NCI-H1930 (cell line): ENCODE results near the gene BCKDHB.

Source experiments
- DNase-seq, 2 experiments: peaks; one replicate each; lab custom pipeline; 2025; lab: John Stamatoyannopoulos, UW

Gene BCKDHB

GRCh38 chr6:80151635-80152034 is 45.2 kb downstream of the BCKDHB start:
- DNase-seq = no peak

DNA sequence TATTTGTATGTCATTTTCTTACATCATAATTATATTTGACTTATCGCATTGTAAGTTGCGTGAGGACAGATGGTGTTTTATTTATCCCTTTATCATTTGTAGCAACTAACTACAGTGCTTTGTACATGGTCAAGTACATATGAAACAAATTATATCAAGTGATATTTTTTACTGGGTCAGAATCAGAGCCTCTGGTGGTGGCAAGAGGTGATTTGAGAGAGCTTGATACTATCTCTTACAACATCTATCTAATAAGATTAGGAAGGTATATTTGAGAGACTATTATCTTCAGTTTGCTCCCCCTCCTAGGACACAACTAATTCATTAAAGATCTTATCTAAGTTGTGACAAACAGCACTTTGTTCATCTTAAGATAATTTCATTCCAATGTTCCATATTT is 47.7 kb downstream of the BCKDHB start:
- no peak for DNase-seq

DNA sequence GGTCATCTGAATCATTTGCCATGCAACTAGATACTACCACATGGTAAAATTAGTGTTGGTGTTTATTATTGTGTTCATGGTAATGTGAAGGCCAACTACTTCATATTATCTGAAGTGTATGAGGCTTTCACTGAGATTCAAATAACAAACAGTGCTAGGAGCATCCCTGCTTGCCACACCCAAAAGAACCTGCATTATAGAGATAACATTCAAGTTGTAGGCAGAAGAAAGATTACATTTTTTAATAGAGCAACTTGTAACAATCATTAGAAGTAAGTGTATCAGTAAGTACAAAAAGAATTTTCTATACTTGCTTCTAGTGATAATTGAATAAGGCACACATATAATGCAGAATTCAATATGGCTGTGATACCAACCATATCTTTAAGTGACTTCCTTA is 49.8 kb downstream of the BCKDHB start:
- no peak for DNase-seq

DNA sequence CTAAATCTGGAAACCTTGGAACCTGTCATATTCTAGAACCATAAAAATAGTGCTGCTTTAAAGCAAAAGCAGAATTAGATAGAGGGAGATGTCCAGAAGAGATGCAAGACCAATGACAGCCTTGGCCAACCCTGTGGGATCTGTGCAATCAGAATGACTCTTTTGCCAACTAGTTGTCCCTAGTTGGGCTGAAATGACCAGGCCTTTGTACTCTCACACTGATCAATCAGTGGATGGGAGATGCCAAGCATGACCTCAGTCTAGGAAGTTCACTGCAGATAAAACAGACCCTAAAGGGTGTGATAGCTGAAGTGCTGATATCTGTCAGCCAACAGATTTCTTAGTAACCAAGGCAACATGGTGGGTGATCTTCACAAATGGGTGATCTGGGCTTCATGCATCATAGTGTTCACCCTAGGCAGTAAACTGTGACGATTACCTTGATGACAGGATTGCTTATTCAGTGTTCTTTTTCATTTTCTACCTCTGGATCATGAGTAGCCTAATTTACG is 52.1 kb downstream of the BCKDHB start:
- no peak for DNase-seq

DNA sequence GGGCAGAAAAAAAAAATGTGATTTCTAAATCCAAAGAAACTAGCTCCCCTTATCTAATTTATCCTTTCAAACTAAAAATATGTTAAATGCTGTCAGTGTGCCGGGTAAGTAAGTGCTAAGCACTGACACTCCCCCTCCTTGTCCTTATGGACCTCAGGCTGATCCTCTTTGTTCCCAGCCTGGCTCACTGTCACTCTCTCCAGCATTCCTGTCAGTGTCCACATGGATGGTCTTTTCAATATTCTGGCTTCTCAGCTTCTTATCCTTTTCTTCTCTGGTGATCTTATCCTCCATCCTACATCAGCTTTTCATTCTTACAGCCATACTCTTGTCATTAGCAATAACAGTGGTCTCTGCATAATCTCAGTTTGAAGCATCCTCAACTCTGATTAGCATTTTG is 55.0 kb downstream of the BCKDHB start:
- no peak for DNase-seq

DNA sequence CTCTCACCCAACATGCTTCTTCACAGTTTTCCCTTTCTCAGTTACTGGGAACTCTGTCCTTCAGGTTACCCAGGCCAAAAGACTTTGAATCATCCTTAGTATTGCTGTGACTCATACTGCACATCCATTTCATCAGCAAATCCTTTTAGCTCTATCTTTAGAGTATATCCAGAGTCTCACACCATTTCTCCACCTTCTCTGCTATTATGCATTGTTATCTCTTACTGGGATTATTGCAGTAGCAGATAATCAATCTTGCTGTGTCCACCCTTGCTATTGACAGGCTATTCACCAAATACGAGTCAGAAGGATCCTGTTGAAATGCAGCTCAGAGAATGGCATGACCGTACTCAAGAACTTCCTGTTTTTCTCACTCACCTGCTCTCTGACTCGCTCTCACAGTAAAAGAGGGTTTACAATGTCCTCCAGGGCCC is 57.3 kb downstream of the BCKDHB start:
- no peak for DNase-seq

DNA sequence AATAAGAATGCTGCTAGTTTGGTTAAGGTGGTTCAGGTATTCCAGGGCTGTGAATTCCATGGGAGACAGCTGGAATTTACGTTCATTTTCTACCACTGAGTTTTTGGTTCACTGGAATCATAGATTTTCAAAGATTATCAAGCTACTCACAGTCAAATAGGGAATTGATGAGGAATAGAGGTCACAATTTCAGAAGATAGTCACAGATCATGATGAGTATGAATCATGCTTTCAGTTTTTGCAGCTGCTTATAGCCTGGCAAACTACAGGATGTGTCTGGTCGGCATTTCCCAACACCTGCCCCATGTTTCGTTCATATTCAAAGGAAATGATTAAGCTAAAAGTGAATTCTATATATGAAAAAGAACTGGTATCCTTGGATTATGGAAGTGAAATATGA is 58.7 kb downstream of the BCKDHB start:
- DNase-seq = no peak

DNA sequence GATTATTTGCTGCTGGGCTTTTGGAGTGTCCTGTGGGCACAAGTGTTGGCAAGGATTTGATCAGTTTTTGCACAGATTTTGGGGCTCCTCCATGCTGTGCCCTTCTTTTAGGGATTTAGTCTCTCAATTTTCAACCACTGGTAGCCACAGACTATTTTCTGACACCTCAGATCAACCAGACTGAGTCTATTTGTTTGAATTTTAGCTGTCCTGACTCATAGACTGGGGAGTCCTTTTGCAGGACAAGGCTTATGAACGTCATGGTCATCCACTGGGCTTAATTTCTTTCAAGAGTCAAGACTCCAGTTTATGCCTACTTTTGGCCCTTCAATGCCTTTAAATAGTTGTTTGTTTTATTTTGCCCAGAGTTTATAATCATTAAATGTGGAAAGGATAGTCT is 59.3 kb downstream of the BCKDHB start:
- no peak for DNase-seq

DNA sequence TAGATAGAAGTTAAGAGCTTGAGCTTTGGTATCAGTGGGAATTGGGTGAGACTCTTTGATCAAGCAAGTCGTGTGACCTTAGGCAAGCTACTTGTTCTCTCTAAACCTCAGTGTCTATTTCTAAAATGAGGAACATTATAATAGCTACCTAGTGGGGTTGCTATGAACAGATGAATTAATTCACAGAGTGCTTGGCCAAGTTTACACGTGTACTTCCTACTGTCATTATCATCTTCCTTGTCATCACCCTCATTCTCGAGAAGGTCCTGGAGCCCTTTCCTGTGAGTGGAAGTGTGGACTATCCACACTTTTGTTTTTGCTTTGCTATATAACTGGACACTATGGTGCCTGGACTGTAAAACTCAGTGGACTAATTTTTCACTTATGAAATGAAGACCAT is 64.0 kb downstream of the BCKDHB start:
- no peak for DNase-seq

- DNase-seq = no peak
Observed at GRCh38 chr6:80173411-80173810, 66.9 kb downstream of the BCKDHB start.

GRCh38 chr6:80174900-80175572 is 68.6 kb downstream of the BCKDHB start:
- no peak for DNase-seq

DNA sequence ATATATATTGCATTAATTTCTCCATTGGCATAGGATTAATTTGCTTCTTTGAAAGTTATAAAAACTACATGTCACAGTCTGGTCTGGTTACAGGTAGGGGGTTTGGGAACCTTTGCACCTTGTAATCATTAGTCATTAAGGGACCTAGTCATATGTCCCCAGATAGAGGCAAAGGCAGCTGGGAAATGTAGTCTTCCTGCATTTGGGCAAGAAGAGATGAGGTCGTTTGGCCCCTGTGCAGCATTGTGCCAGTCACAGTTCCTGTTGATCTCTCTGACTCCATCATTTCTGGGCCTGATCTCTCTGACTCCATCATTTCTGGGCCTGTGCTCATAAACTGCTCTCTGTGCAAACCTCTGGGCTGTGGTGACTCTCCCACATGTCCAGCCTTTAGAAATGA is 73.2 kb downstream of the BCKDHB start:
- DNase-seq = no peak

GRCh38 chr6:80181352-80182081 is 75.0 kb downstream of the BCKDHB start:
- DNase-seq = no peak

- DNase-seq = no peak
Observed at GRCh38 chr6:80182308-80182707, 75.8 kb downstream of the BCKDHB start.

DNA sequence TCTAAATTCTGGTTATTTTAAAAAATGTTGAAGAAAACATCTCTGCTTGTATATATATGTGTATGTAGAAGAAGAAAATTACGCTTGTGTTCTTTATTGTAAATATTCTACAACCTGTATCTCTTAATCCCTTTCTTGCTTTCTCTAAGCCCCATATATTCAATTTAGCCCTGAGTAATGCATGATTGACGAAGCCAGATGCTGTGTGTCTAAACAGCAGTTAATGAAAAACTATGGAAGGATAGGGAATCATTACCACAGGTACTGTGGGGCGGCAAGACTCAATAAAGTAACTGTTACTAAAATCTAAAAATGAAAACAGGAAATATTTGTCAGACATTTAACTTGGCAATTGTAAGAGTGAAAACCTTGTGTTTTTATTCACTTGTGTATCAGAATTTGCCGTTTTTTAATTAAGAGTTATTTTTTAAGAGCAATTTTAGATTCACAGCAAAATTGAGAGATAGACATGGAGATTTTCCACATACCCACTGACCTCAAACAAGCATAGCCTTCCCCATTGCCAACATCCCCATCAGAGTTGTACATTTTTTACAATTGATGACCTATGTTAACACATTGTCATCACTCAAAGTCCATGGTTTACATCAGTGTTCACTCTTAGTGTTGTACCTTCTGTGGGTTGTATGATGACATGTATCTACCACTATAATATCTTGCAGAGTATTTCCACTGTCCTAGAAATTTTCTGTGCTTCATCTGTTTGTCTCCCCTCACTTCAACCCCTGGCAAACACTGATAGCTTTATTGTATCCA is 76.7 kb downstream of the BCKDHB start:
- no peak for DNase-seq

- no peak for DNase-seq
Observed at GRCh38 chr6:80185492-80185891, 79.0 kb downstream of the BCKDHB start.

- DNase-seq = no peak
Observed at GRCh38 chr6:80186082-80186481, 79.6 kb downstream of the BCKDHB start.

GRCh38 chr6:80196906-80197305 is 90.4 kb downstream of the BCKDHB start:
- DNase-seq = no peak

DNA sequence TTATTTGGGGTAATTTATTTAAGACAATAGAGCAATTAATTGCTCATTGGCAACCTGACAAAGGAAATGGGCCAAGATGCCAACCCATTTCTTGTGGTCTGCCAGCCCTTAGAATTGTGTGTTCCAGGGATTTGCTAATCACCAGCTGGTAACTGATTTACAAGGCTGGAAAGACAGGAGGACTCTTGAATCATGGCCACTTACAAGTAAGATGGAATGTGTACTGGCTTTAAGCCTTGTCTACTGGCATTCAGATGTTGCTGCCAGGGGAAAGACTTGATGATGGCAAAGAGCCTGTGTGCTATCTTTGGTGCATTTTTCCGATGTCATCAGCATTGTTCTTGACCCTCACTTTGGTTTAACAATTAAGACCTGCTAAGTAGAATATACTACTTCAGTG is 91.0 kb downstream of the BCKDHB start:
- DNase-seq = no peak

DNA sequence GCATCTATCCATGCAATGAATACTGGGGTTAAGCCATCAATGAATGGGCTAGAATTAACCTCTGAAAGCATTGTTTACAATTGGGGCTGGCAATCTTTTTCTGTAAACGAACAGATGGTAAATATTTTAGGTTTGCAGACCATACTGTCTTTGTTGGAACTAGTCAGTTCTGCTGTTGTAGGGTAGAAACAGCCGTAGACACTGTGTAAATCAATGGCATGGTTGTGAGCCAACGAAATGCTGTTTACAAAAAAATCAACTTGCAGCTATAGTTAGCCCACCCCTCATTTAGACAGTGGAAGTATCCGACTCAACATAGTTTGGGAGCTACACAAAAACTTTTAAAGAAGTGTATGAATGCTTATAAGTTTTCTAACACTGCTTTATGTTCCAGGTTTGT is 91.5 kb downstream of the BCKDHB start:
- DNase-seq = no peak

DNA sequence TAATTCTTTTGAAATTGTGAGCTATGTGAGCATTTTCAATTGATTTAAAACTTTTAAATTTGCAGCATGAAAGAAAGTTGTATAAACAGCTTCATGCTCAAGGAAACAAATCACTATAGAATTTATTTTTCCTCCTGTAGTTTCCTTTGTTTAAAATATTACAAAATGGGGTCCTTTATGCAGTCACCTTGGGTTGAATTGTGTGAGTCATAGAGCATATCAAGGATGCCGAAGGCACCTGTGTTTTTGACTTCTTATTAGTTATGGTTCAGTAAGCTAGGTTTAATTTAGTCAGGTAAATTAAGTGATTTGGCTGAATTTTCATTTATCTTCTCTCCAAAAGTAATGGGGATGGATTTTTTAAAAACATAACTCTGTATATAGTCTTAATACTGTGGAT is 96.8 kb downstream of the BCKDHB start:
- DNase-seq = no peak

DNA sequence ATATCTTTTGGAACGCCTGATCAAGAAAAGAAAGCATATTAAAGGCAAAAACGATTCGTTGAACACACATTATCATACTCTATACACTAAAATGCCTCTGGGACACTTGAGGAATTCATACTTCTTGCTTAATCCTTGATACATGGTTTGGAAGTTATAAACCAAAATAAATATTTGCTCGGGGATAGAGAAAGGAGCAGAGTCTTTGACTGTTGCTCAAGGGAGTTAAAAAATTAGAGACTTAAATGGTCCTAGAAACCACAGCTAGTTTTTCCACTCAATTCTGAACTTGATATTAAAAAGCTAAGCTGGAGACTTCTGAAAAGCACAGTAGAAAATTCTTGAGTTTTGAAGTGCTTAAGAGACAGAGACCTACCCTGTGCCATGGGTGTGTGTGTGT is 98.9 kb downstream of the BCKDHB start:
- DNase-seq = no peak

- DNase-seq = no peak
Observed at GRCh38 chr6:80206758-80207157, 100.3 kb downstream of the BCKDHB start.
